ENCODE data around the gene TPR.
A peak's percentile ranks its signal among the peaks of the same experiment; 100 is the strongest.
"Not testable (repeated sequence)": the region's sequence is repeated elsewhere in the genome, so short reads cannot be mapped to it uniquely, and the experiment has no call there.

TPR gene

DNA sequence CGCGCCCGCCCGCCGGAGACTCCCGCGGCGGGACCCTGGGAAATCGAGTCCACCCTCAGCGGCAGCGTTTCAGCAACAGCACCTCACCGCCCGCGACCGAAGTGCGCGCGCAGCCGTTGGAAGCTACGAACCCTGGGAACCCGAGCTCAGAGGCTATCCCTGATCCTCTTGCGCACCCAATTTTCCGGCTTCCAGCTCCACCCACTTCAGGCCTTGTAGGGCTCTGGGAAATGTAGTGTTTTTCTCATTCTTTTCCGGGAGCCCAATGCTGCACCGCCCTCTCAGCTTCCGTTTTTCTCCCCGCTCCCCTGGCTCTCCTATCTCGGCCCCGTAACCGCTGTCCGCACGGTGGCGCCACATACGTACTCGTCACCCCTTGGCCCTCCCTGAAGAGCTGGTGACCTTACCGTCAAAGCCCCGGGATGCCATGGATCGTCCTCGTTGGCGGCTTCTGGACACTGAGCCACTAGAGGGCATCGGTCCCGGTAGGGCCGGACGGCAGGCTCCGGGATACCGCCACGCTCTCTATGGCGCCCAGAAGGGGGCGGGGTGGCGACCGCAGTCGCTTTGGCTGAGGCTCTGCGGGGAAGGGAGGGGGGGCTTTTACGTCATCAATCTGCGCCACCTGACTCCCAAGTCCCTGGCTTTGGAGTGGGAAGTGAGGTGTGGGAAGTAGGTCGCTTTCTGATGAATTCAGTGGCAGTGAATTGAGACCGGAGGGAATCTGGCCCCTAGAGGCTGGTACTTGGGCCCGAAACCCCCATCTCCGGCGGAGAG lies at the start of gene TPR, which contains the start of gene ODR4:
Gene TPR, minus strand, starts transcription at position 102 of the 777 bp plus-strand sequence. CDS start 225 bp downstream, outside the sequence.
Gene ODR4, plus strand, starts transcription at position 687 of the 777 bp plus-strand sequence. CDS start 3,948 bp downstream, outside the sequence.
- DNase-seq = peak; percentile 99

DNA sequence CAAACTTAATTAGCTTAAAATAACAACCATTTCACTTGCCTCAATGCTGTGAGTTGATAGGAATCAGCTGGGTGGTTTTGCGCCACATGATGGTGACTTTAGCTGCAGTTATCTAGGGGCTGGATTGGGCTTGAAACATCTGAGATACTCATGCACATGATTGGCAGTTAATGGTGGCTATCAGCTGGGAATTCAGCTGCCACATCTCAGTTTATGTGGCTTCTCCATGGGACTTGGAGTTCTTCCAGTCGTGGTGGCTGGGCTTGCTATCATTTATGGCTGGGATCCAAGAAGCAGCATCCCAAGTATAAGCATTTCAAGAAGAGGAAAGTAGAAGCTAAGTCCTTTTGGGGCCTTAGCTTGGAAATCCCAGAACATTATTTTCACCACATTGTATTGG lies 49.5 kb upstream of the TPR start:
- DNase-seq = no peak

GRCh38 chr1:186421446-186421845 lies 46.4 kb upstream of the TPR start:
- DNase-seq = no peak

- DNase-seq = no peak
Observed at GRCh38 chr1:186420923-186421322, 45.9 kb upstream of the TPR start.

- DNase-seq = no peak
Observed at GRCh38 chr1:186420311-186420710, 45.3 kb upstream of the TPR start.

DNA sequence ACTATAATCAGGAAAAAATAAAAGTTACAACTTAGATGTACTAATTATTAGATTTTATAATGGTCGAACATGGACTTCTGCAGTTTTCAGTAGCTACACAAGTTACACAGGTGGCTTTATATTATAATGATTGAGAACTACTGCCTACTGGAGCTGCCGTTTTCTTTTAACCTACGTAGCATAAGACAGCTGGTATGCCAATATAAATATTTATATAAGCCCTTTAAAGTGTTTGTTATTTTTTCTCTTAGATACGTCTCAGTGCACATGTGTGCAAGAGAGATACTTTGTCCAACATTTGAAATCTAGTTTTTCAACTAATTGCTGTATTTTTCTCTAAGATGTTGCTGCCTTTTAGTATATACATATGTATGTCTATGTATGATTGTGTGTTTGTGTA lies 43.5 kb upstream of the TPR start:
- DNase-seq = no peak

DNA sequence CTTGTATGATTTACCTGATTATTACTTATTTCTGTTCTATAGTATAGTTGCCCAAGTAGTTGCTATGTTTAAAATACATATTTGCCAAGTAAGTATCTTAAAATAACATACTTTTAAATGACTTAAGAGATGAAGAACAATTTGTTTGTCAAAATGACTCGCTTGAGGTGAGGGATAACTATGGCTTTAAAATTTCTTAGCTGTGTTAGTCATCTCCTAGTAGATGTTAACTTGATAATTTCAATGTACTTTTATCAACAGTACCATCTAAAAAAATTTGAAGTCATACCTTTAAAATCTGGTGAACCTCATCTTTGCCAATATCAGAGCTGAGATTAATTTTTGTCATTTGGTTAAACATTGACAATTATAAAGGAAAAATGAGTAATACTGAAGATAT lies 38.3 kb upstream of the TPR start:
- no peak for DNase-seq

DNA sequence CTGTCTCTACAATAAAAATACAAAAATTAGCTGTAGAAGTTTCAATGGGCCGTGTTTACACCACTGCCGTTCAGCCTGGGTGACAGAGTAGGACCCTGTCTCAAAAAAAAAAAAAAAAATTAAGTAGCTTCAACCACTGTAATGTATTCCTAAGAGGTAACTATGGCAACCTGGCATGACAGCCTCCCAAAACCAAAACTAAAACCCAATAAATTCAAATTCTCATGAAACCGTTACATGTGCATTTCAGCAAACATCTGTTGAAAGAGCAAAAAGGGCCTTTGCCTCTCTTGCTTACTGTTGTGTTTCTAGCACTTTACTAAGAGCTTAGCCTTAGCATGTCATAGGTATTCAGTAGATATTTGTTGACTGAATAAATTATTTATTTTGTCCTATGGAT lies 34.0 kb upstream of the TPR start:
- no peak for DNase-seq

DNA sequence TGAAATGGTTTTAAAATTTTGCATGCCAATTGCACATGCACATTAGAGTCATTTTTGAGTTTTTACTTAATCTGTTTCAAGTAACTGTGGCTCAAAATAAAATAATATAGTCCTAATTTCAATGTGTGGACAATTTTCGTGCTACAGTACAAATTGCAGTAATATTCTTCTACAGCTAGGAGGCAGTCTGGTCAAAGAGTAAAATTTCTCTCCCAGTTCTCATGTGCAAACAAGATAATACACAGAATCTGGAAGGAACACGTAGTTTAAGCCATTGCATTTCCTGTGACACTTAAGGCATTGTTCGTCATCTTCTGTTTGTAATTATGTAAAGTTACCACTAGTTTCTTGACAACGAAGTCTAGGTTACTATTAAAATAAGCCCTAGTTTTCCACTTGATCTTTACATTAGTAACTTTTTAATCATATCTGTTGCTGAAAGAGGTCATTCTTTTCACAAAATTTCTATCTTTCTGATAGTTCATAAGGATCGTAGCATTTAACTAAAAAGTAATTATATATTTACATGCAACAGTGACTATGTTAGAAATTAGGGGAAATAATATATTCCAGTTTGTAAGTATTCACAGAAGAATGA lies 29.5 kb upstream of the TPR start:
- DNase-seq = peak; percentile 73

- no peak for DNase-seq
Observed at GRCh38 chr1:186403632-186404031, 28.6 kb upstream of the TPR start.

- not testable (repeated sequence) for DNase-seq
Observed at GRCh38 chr1:186401446-186401845, 26.4 kb upstream of the TPR start.

GRCh38 chr1:186392711-186393110 lies 17.7 kb upstream of the TPR start:
- not testable (repeated sequence) for DNase-seq

- DNase-seq = no peak
Observed at GRCh38 chr1:186391841-186392240, 16.8 kb upstream of the TPR start.

DNA sequence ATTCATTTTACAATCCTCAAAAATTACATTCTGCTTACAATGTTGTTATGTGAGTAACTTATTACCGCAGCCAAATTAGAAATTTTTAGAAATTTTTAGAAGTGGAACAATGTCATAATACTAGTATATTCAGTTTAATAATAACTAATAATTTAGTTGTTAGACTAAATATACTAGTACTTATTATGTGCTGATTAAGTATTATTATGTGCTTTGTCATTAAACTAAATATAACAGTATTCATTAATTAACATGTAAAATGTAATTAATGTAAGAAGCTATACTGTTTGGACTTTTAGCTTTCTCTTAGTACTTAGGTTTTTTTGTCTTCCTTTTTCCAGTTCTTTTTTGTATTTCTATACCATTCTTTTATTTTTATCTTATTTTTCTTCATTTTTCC lies 15.9 kb upstream of the TPR start:
- no peak for DNase-seq

- no peak for DNase-seq
Observed at GRCh38 chr1:186386725-186387383, 11.8 kb upstream of the TPR start.

DNA sequence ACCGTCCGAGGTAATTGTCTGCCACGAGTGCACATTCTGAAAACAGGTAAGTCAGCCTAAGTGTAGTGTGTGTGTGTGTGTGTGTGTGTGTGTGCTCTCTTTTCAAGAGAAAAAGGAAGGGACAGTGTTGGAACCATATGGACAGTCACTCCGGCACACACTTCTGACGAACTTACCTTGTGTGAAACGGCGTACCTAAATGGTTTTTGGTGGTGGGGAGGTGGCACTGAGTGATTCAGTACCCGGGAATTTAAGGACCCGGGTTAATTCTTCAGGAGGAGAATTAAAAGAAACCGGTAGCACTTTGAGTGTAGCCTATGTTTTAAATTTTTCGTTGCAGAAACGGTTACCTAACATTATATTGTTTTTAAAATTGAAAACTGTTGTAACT lies 871 bp upstream of the TPR start:
- DNase-seq = no peak

DNA sequence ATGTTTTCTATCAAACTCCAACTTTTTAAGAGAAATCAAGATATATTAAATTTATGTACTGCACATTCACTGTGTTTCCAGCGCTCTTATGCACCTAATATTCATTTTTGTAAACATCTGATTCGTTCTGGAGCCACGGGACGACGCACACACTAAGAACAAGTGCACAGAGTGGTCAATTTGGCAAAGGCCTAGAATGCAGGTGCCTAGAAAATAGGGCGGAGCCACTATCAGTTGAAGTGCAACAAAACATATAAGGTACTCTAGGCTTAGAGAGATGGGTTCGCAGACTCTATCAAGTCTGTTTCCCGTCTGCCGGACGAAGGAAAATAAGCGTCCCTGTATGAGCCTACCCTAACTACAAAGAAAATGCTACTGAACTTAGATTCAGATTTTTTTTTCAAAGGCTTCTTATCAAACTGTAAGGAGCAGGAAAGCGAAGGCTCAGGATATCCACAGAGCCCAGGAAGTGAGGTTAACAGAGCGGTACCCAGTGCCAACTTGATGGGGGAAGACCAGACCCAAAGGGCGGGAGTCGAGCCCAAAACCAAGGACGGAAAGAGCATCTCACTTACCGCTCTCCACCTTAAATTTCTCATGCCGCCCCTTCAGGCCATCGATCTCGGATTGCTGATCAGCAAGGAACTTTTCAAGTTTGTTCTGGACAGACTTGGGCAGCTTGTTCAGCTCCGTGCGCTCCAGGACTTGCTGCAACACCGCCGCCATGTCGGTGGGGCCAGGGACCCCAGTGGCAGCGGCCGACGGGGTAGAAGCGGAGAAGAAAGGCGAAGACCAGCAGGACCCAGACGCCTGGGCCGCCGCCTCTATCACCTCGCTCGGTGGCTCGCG lies 526 bp downstream of the TPR start:
- DNase-seq = peak; percentile 30

DNA sequence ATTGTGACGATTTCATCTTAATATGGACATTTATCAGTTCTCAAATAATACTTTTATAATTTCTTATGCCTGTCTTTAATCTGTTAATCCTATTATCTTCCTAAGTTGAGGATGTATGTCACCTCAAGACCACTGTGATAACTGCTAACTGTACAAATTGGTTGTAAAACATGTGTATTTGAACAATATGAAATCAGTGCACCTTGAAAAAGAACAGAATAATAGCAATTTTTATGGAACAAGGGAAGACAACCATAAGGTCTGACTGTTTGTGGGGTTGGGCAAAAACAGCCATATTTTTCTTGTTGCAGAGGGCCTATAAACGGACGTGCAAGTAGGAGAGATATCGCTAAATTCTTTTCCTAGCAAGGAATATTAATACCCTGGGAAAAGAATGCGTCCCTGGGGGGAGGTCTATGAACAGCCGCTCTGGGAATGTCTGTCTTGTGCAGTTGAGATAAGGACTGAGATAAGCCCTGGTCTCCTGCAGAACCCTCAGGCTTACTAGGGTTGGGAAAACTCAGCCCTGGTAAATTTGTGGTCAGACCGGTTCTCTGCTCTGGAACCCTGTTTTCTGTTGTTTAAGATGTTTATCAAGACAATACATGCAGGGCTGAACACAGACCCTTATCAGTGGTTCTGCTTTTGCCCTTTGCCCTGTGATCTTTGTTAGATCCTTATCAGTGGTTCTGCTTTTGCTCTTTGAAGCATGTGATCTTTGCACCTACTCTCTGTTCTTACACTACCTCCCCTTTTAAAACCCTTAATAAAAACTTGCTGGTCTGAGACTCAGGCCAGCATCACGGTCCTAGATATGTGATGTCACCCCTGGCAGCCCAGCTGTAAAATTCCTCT lies 27.0 kb downstream of the TPR start:
- not testable (repeated sequence) for DNase-seq

GRCh38 chr1:186340772-186341171 lies 34.3 kb downstream of the TPR start:
- DNase-seq = no peak

GRCh38 chr1:186337554-186337953 lies 37.5 kb downstream of the TPR start:
- DNase-seq = no peak

DNA sequence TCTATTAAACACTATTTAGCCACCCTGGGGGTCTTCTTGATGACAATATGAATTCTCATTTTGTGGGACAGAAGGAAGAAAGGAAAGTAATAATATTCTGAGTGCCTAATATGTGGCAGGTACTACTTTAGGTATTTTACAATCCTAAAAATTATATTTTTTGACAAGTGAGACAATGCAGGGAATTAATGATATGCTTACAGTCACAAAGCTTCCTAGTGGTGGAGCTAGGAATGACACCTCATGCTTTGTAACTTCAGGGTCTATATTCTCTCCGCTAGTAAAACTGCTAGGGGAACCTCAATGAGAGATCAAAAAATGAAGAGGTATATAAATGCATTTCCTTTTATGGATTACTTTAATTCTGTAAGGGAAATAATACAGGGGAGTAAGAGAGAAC lies 44.3 kb downstream of the TPR start:
- DNase-seq = no peak

GRCh38 chr1:186327331-186327730 lies 47.7 kb downstream of the TPR start:
- no peak for DNase-seq
